Cerebellar nuclear complex (tissue), 1 donor: ENCODE results near the gene RABL3.
"Not testable (repeated sequence)": the region's sequence is repeated elsewhere in the genome, so short reads cannot be mapped to it uniquely, and the experiment has no call there.

ENCODE experiments used
- DNase-seq, 2 experiments: peaks; one replicate each; lab custom pipeline; 2025; lab: John Stamatoyannopoulos, UW

RABL3 gene, protein sequence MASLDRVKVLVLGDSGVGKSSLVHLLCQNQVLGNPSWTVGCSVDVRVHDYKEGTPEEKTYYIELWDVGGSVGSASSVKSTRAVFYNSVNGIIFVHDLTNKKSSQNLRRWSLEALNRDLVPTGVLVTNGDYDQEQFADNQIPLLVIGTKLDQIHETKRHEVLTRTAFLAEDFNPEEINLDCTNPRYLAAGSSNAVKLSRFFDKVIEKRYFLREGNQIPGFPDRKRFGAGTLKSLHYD

DNA sequence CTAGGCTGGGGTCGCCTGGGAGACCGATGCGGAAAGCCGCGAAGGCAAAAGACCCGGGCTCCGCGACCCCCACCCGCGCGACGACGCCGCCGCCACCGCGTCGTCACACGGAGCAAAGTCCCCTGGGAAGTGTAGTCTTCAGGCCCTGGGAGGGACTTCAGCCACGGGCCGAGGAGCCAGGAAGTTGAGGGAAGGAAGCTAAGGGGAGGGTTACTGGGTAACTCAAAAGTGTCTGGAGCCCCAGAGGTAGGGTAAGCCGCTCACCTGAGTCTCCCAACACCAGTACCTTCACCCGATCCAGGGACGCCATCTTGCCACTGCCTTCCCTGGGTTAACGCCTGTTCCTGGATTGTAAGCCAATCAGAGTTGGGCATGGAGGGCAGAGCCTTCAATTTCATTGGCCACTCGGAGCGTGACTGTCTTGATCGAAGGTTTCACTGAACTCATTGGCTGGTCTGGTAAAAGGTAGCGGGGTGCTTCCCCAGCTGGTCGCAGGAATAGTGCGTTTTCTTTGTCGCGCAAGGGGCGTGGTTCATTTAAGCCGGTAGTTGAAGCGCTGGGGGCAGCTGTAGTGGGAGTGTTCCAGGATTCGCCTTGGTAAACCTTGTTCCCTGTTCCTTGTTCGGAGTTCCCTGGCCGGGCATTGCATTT lies at the start of gene RABL3, which contains the start of gene GTF2E1:
RABL3 (minus strand) TSS at position 319 of the 651 bp plus-strand sequence; CDS start at position 310, 9 bp downstream.
GTF2E1 (plus strand) TSS at position 547 of the 651 bp plus-strand sequence. CDS start 7,809 bp downstream, outside the sequence.
- DNase-seq, result peak; percentile 66 to 96

DNA sequence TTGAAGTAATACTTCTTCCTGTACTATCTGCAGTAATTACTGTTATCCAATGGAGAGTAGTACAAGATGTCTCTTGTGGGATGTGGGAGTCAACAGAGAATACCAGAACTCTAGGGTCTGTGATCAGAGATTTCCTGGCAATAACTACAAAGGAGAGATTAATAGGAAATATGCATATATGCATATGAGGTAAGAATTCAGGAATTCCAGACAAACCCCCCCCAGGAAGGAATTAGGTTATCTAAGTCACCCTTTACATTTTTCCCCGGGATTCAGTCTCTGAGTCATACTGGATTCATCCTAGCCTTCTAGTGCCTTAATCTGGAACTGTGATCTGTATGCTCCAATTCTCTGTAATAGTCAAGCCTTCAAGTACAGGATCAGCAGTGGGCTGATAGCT lies 49.6 kb upstream of the RABL3 start:
- no peak for DNase-seq

DNA sequence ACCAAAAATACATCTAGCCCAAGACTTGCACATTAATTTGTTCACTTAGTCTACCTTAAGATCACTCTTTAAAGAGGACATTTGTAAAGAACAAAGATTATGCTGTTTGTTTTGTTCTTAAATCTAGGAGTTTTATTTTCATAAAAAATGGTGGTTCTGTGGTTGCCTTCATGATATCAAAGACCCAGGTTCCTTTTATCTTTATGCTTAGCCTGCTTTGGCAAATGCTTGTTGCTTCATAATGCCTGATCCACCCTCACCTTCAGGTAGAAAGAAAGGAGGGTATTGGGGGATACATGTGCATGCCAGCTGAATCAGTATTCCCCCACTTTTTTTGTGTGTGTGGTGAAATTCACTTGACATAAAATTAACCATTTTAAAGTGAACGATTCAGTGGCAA lies 48.7 kb upstream of the RABL3 start:
- DNase-seq, result no peak

DNA sequence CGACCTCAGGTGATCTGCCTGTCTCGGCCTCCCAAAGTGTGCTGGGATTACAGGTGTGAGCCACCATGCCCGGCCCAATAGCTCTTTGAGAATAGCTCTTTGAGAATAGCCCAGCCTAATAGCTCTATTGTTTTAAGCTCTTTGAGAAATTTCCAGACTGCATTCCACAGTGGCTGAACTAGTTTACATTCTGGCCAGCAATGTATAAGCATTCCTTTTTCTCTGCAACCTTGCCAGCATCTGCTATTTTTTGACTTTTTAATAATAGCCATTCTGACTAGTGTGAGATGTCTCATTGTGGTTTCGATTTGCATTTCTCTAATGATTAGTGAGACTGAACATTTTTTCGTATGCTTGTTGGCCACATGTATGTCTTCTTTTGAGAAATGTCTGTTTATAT lies 43.5 kb upstream of the RABL3 start:
- not testable (repeated sequence) for DNase-seq

DNA sequence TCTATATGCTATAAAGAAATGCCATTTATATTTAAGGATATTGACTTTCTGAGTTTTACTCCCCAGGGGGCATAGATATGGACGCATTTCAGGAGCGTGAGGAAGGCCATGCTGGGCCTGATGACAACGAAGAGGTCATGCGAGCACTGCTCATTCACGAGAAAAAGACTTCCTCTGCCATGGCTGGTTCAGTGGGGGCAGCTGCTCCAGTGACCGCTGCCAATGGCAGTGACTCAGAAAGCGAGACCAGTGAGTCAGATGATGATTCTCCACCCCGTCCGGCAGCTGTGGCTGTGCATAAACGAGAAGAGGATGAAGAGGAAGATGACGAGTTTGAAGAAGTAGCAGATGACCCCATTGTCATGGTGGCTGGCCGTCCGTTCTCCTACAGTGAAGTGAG lies 38.7 kb upstream of the RABL3 start:
- DNase-seq, result no peak

DNA sequence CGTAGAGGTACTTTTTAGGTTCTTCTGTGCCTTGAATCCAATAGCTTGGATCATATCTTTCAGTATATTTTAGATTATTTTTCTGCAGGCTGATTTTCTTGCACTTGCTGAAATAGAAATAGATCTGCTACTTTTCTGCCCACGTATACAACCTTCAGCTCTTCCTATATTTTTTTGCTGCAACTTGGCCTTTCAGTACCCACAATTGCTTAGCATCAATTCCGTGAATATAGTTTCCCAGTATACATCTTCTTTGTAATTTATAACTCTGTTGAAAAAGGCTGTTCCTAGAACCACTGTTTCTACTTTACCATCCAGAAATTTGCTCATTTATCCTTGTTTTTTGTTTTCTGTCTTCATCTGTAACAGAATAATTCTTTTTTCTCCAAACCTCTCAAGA lies 36.5 kb upstream of the RABL3 start:
- no peak for DNase-seq

DNA sequence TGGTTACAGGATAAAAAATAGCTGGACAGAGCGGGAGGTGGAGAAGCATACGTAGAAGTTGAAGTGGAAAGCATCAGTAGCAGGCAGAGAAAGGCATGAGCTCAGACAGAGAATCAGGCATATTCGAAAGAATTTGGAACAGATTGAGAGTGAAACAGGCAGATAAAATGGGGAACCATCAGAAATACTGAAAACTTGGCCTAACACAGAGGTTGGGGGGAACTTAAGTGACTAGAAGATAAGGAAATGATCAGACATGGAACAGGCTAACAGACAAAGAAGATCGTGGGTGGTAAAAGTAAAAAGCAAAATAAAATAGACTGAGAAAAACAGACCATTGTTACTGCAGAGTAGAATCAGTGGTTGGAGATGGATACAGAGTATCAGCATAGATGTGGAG lies 33.1 kb upstream of the RABL3 start:
- no peak for DNase-seq

DNA sequence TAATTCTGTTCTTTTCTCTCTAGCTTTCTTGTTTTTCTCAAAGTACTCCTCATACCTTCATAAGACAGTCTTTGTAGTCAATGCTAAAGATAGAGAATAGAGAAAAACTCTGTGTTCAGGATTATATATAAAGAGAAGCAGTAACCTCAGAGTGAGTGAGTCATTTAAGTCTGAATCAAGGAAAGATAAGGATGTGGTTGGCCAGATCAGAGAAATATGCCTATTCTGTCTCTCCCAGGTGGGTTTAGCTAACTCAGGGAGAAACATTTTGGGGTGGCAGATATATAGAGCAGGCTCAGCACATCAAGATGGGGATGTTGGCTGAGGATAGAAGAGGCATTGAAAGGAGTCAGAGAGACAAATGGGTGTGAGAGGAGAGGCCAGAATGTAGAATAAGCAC lies 31.6 kb upstream of the RABL3 start:
- no peak for DNase-seq

DNA sequence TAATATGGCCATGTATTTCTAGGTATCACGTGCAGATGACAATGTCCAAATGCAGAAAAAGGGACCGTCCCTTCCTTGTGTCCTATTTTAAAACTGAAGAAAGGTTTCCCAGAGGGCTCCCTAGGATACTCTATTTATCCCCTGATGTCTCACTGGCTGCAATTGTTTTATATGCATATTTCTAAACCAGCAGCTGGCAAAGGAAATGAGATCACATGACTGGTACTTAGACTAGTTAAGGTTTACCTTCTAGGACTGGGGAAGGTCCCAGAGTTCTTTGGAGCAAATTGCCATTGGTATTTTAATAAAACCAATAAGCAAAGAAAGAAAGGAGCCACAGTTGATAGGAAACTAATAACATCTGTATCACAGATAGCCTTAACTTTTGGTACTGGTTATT lies 29.8 kb upstream of the RABL3 start:
- DNase-seq, result no peak

DNA sequence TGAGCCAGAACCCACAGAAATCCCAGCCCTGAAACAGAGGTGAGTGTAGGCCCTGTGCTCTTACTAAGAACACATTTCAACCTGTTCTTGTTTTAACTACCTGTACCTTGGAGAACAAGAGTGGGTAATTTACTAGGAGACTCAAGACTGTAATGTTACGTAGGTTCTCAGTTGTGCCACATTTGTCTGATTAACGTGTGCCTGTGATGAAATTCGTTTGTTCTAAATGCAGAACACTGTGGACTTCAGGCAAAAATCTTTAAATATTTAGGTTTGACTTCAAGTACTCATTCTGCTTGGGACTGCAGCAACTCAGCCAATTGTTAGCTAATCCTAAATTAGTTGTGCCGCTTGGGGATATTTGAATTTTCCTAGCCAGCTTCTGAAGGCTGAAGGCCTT lies 28.6 kb upstream of the RABL3 start:
- no peak for DNase-seq

DNA sequence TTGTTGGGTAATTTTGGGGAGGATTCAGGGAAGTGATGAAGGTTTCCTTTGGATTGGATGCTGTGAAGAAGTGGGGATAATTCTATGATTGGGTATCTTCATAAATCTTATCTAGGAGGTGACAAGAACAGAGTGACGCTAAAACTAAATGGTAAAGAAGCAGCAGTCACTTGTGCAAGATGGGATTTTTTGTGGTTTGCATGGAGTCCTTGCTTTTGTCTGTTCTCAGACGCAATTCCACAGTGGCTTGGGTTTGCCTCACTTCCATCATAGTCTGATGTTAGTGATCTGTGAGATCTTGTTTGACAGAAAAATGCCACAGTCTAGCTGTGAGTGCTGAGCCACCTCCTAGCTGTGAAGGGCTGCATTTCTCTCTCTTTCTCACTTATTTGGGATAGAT lies 27.1 kb upstream of the RABL3 start:
- no peak for DNase-seq

DNA sequence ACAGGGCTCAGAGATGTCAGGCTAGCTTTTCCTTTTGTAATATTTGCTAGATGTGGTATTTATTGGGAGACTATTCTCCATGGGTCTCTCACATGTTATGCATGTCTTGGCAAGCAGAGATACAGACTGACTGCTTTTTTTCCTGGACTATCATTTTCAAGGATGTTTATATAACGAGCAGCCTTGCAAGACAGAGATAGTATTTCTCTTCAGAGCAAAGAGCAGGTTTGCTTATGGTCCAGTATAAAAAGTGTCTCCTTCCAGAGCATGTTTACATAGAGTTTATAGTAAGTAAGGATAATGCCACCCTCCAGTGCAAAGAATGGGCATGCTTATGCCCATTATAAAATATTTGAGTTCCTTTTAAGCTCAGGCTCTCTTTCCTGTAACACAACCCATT lies 24.8 kb upstream of the RABL3 start:
- DNase-seq, result peak in 1 of 2 experiments; percentile 42

DNA sequence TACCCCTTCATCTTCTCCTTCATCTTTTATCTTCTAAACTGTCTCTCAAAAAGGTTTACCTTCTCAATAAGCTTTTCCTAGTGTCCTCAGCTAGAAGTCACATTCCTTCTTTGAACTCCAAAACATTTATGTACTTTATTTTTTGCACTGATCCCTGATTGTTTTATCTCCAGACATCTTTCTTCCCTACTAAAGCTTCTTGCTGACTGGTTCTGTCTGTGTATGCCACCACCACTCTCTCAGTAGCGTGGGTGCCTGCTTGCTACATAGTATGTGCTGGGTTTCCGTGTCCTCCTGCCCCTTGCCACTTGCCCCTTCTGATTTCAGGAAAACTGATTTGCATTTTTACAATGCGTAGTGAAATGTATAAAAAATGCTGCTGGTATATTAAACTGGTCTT lies 24.3 kb upstream of the RABL3 start:
- DNase-seq, result no peak

DNA sequence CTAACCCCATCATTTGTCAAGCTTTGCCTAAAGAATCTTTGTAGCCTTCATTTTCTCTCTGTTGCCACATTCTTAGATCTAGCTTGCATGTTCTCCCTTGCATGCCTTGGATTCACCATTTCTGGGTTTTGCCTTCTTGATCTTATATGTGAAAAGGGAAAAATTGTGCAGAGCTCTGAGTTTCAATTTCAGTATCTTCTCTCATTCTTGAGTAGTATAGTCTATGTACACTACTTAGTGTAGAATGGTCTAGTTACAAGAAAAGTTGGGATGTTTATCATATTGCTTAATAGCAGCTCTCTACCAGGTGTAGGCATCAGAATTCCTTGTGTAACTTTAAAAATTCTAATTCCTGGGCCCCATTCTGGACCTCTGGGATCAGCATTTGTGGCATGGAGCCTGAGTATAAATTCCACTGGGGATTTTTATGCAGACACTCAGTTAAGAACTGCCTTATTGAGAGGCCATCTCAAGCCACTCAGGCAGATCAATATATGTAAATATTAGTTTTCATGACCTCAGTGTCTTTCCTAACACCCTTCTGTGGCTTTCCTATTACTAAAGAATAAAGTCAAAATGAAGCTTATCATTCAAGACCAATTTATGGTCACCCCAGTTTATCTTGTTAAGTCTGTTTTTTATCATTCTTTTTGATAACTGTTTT lies 23.6 kb upstream of the RABL3 start:
- no peak for DNase-seq

DNA sequence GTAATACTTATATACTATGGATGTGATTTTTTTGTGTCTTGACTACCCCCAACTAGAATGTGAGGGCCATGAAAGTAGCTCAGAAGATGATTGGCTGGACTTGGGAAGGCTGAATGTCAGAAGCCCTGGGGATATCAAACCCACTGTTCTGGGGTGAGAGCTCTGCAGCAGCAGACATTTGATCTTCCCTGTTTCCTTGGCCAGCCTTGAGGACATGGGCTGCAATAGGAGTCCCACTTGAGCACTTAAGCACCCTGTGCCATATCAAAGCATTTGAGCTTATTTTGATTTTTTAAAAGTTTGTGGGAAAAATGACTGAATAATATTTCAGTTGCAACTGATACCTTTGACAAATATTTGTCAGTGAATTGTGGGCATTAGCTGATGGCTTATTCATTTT lies 21.9 kb upstream of the RABL3 start:
- no peak for DNase-seq

DNA sequence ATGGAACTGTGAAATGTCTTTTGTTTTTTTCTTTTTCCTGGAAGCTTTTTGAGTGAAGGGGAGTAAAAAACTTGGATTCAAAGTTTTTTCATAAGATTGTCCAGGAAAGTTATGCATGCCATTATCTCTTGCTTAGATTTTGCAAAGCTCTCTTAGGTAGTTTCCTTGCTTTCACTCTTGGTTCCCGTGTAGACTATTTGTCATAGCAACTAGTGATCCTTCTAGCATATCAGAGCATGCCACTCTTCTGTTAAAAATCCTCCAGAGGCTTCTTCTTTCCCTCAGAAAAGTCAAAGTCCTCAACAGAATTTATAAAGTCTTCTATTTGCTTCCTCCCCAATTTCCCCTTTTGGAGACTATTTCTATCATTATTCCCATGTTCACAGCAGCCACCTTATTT lies 21.3 kb upstream of the RABL3 start:
- DNase-seq, result no peak

DNA sequence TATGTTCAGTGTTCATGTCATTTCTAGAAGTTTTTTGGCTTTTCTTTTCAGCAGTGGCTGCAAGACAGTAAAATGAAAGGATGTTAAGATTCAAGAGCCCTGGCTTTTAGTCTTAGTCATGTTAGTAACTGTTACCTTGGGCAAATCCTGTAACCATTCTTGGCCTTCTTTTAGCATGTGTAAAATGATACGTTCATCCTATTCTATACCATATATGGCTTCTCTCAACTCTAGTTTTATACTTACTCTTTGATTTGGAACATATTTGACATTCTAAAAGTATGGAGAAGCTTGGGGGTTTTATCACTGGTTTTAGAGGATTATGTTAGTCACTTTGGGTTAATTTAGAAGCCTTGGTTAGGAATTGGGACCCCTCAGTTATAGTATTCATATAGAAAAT lies 20.3 kb upstream of the RABL3 start:
- DNase-seq, result no peak

DNA sequence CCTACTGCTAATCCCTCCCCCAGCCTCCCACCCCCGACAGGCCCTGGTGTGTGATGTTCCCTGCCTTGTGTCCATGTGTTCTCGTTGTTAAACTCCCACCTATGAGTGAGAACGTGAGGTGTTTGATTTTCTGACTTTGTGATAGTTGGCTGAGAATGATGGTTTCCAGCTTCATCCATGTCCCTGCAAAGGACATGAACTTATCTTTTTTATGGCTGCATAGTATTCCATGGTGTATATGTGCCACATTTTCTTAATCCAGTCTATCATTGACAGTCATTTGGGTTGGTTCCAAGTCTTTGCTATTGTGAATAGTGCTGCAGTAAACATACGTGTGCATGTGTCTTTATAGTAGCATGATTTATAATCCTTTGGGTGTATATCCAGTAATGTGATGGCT lies 16.2 kb upstream of the RABL3 start:
- not testable (repeated sequence) for DNase-seq

DNA sequence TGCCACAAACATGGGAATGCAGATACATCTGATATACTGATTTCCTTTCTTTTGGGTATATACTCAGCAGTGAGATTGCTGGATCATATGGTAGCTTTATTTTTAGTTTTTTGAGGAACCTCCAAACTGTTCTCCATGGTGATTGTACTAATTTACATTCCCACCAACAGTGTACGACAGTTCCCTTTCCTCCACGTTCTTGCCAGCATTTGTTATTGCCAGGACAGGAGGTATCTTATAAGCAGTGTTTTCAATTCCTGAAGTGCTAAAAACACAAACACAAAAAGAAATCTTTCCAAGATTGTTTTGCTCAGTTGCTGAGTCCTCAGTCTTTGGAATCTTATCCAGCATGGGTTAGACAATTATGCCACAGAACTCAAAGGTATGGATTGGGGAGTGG lies 13.7 kb upstream of the RABL3 start:
- DNase-seq, result no peak

DNA sequence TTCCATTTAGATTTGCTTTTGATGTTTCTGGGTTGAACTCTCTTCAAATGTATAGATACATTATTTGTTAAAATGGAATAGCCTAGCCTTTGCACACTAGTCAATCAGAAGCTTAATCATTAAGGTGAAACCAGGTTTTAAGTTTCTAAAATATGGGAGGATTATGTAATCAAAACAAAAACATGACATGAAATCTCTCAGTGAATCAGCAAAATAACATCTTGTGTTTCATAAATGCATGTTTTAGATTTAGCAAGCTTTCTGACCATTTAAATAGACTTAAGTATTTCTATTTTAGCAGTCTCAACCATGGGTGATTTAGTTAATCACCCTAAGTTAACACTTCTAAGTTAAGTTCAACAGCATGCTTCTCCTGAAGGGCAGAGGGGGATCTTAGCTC lies 11.5 kb upstream of the RABL3 start:
- DNase-seq, result no peak

DNA sequence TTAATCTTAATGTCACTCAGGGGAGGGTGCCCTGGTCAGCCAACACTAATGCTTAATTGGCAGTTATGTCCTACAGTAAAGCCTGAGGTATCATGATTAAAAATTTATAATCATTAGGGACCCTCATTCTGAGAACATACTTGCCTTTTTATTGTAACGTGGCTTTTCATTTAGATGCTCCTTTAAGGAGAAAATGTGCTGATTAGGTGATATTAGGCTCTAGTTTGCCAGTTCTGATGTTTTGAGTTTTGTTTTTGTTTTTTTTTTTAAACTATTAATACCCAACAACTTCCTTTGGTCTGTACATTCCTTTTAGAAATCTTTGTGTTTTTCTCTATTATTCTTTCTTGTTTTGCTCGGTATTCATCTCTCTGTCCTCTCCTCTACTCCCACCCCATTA lies 10.5 kb upstream of the RABL3 start:
- no peak for DNase-seq

DNA sequence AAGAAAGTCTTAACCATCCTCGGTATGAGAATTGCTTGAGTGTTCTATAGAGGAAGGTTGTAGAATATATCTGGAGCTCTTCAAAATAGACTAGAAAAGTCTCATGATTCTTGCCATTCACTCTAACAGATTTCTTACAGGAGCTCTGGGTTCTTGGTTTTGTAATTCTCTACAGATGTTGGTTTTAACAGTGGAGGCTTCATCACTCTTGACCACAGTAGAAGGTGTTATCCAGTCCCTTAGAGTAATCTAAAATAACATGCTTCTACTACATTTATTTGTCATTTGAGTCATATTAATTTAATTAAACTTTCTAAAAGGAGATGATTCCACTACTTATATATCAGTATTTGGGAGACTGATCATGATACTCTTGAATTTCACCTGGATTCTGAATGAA lies 9.9 kb upstream of the RABL3 start:
- no peak for DNase-seq

DNA sequence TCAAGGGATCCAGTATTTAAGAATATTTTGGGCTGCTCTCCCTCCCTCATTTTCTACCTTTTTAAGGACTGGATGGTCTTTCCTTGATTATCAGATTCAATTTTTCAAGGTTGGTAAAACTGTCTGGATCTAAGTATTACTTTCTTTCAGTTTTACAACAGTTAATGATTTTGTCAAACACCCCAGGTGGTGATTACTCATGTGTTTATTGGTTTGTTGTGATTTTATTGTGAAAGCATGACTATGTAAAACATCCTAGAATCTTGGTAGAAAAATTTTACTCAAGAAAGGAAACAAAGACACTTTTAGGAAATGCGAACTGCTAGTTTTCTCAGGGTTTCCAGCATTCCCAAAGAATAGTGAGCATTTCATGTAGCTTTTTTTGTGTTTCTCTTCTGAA lies 7.5 kb upstream of the RABL3 start:
- no peak for DNase-seq
